Muscle of leg (tissue), 11 donors: ENCODE measurements around the gene ID3. TPM values are rescaled to one million over a fixed set of nuclear protein-coding genes. Genes with fewer than 3 reads are reported as not detected.
A peak's percentile ranks its signal among the peaks of the same experiment; 100 is the strongest.

Experiments
- DNase-seq: peaks from one replicate; pipeline ENCODE4 v3.0.0; 2013
- H3K27ac ChIP-seq: one replicate; pipeline ENCODE4 v1.5.1; 2013; ENCODE audit warnings: mild to moderate bottlenecking, low read length, control low read depth
- H3K27me3 ChIP-seq: one replicate; pipeline ENCODE4 v1.6.1; 2013; ENCODE audit warnings: low read length; ENCODE audit not compliant: control insufficient read depth, insufficient read depth
- H3K36me3 ChIP-seq: one replicate; pipeline ENCODE4 v1.6.1; 2013; ENCODE audit warnings: low read length; ENCODE audit not compliant: control insufficient read depth, insufficient read depth
- H3K4me1 ChIP-seq: one replicate; pipeline ENCODE4 v1.6.1; 2013; ENCODE audit warnings: low read length; ENCODE audit not compliant: control insufficient read depth, insufficient read depth
- H3K4me3 ChIP-seq: one replicate; pipeline ENCODE4 v1.5.1; 2013; ENCODE audit warnings: low read length, control low read depth
- H3K9me3 ChIP-seq: replicated peaks from 2 replicates; pipeline ENCODE4 v1.6.1; 2013; ENCODE audit warnings: low read depth, low read length; ENCODE audit not compliant: control insufficient read depth
- WGBS: methylation state at CpG from one replicate; pipeline ENCODE4 v1.1.5; 2013; ENCODE audit warnings: missing lambda C conversion rate; ENCODE audit not compliant: insufficient coverage; 5-methylcytosine and 5-hydroxymethylcytosine counted together
- polyA plus RNA-seq, 8 donors: library from polyadenylated mRNA; unstranded; fragments of 120-200 nt; gene quantifications; one replicate each; pipeline versions ENCODE4 v1.2.1 to v1.2.3, GENCODE V29; 2013; ENCODE audit warnings: inconsistent platforms in 1 of 8, low replicate concordance in 1 of 8; ENCODE audit not compliant: insufficient read length in 8 of 8, insufficient read depth in 1 of 8
- total RNA-seq: library from RNA; stranded (reverse); fragments of 120-200 nt; gene quantifications from one replicate; pipeline ENCODE4 v1.2.4, GENCODE V29; 2013

ID3 gene
- total and polyA plus RNA-seq, 9 donors, result 46.9 to 129 (median 80.6) TPM

GRCh38 chr1:23577056-23578004 is 18.0 kb upstream of the ID3 start:
- Histone ChIP-seq H3K4me3 (no peak overlapping the region), H3K36me3 (no peaks in the 10 kb centered on the region), H3K4me1 (peaks cover 55% of the 10 kb centered on the region), H3K27me3 (no peaks in the 10 kb centered on the region), H3K9me3 (peaks cover 3% of the 10 kb centered on the region), H3K27ac (peak overlapping the region; percentile 87)
- WGBS, result 39% methylated on average over 8 of the region's 11 CpGs
- DNase-seq, result peak; percentile 59

- WGBS, result 82% methylated on average over 3 of the region's 7 CpGs
- H3K27ac ChIP-seq, result peak overlapping the region; percentile 87
- H3K4me1 ChIP-seq, result peaks cover 54% of the 10 kb centered on the region
- H3K4me3 ChIP-seq, result no peak overlapping the region
- H3K27me3 ChIP-seq, result no peaks in the 10 kb centered on the region
- no peaks in the 10 kb centered on the region for H3K36me3 ChIP-seq
- H3K9me3 ChIP-seq, result peaks cover 3% of the 10 kb centered on the region
- DNase-seq, result no peak
Observed at GRCh38 chr1:23576338-23577055, 17.2 kb upstream of the ID3 start.

GRCh38 chr1:23575226-23575810 is 16.0 kb upstream of the ID3 start:
- H3K27ac ChIP-seq, result peak overlapping the region; percentile 65
- H3K4me3 ChIP-seq, result no peak overlapping the region
- H3K36me3 ChIP-seq, result no peaks in the 10 kb centered on the region
- H3K9me3 ChIP-seq, result peaks cover 3% of the 10 kb centered on the region
- 71% methylated on average over 5 of the region's 5 CpGs for WGBS
- H3K4me1 ChIP-seq, result peaks cover 43% of the 10 kb centered on the region
- no peaks in the 10 kb centered on the region for H3K27me3 ChIP-seq
- no peak for DNase-seq

- H3K4me3 ChIP-seq, result no peak overlapping the region
- peaks cover 3% of the 10 kb centered on the region for H3K9me3 ChIP-seq
- no peaks in the 10 kb centered on the region for H3K27me3 ChIP-seq
- H3K36me3 ChIP-seq, result no peaks in the 10 kb centered on the region
- WGBS, result 100% methylated on average over 1 of the region's 2 CpGs
- peaks cover 46% of the 10 kb centered on the region for H3K4me1 ChIP-seq
- no peak for DNase-seq
- no peak overlapping the region for H3K27ac ChIP-seq
Observed at GRCh38 chr1:23574265-23574754, 15.0 kb upstream of the ID3 start.

GRCh38 chr1:23573574-23574182 is 14.4 kb upstream of the ID3 start:
- Histone ChIP-seq H3K36me3 (no peaks in the 10 kb centered on the region), H3K27me3 (no peaks in the 10 kb centered on the region), H3K4me3 (no peak overlapping the region), H3K4me1 (peaks cover 52% of the 10 kb centered on the region), H3K27ac (no peak overlapping the region), H3K9me3 (peaks cover 3% of the 10 kb centered on the region)
- DNase-seq, result no peak
- 100% methylated on average over 1 of the region's 4 CpGs for WGBS

- H3K4me1 ChIP-seq, result peaks cover 42% of the 10 kb centered on the region
- H3K4me3 ChIP-seq, result no peak overlapping the region
- no peaks in the 10 kb centered on the region for H3K36me3 ChIP-seq
- no peak overlapping the region for H3K27ac ChIP-seq
- peaks cover 3% of the 10 kb centered on the region for H3K9me3 ChIP-seq
- no CpG with 5 or more reads among the region's 3 CpGs for WGBS
- no peaks in the 10 kb centered on the region for H3K27me3 ChIP-seq
- no peak for DNase-seq
Observed at GRCh38 chr1:23571465-23571864, 12.2 kb upstream of the ID3 start.

GRCh38 chr1:23570001-23570691 is 10.8 kb upstream of the ID3 start:
- no peaks in the 10 kb centered on the region for H3K36me3 ChIP-seq
- no peak for DNase-seq
- no peaks in the 10 kb centered on the region for H3K27me3 ChIP-seq
- H3K4me1 ChIP-seq, result peaks cover 30% of the 10 kb centered on the region
- peaks cover 3% of the 10 kb centered on the region for H3K9me3 ChIP-seq
- no peak overlapping the region for H3K4me3 ChIP-seq
- 100% methylated on average over 1 of the region's 4 CpGs for WGBS
- H3K27ac ChIP-seq, result no peak overlapping the region

GRCh38 chr1:23568608-23569383 is 9.5 kb upstream of the ID3 start:
- H3K27me3 ChIP-seq, result no peaks in the 10 kb centered on the region
- no peaks in the 10 kb centered on the region for H3K9me3 ChIP-seq
- H3K4me1 ChIP-seq, result peaks cover 34% of the 10 kb centered on the region
- H3K27ac ChIP-seq, result peak overlapping the region; percentile 88
- peak overlapping the region; percentile 65 for H3K4me3 ChIP-seq
- no peaks in the 10 kb centered on the region for H3K36me3 ChIP-seq
- 10% methylated on average over 7 of the region's 16 CpGs for WGBS
- no peak for DNase-seq
